Thyroid gland (tissue), 4 donors: Measurements from ENCODE around the gene ERCC6L2.

Experiments used
- CTCF ChIP-seq, 6 experiments: fragments of 200-600 bp in 3 of 6; fragments of 450-650 bp in 3 of 6; sonication (generic) in 3 of 6; IDR thresholded peaks; one replicate each; pipeline ENCODE4 v1.5.1; 2016 to 2019; ENCODE audit warnings: antibody characterized with exemption in 6 of 6, mild to moderate bottlenecking in 2 of 6, inconsistent platforms in 1 of 6, moderate library complexity in 1 of 6
- POLR2A ChIP-seq, 2 donors: fragments of 450-650 bp; IDR thresholded peaks; one replicate each; pipeline ENCODE4 v1.6.1; 2017; ENCODE audit warnings: antibody characterized with exemption in 2 of 2, mild to moderate bottlenecking in 2 of 2, moderate library complexity in 1 of 2

GRCh38 chr9:95903398-95903797, 27.9 kb downstream of the ERCC6L2 start:
- TF ChIP-seq CTCF (IDR thresholded peaks at IDR 0.05) (no peak), POLR2A (IDR thresholded peaks at IDR 0.05) (no peak)
